Measurements from ENCODE around the gene LRFN3.

The LRFN3 gene

GRCh38 chr19:35966771-35967170 lies 30.6 kb downstream of the LRFN3 start:
- no peak overlapping the region for H3K4me2 ChIP-seq (ENCODE audit: low read length)
- no peaks in the 10 kb centered on the region for H3K27me3 ChIP-seq (ENCODE audit: control insufficient read depth, insufficient read depth, low read length)
- H3K4me1 ChIP-seq: peaks cover 3% of the 10 kb centered on the region
- H3K27ac ChIP-seq: no peak overlapping the region
- H3K9me3 ChIP-seq (ENCODE audit: control insufficient read depth, low read length): no peaks in the 10 kb centered on the region
- H3K36me3 ChIP-seq (ENCODE audit: control insufficient read depth, insufficient read depth, low read length): no peaks in the 10 kb centered on the region
- no peak overlapping the region for H2AFZ ChIP-seq
- no peaks in the 10 kb centered on the region for H3K79me2 ChIP-seq
- TF ChIP-seq CTCF (IDR thresholded peaks at IDR 0.05): no peak
- no peak overlapping the region for H3K9ac ChIP-seq
- no peak overlapping the region for H3K4me3 ChIP-seq (ENCODE audit: low read depth, low read length)

- H2AFZ ChIP-seq: no peak overlapping the region
Measured at GRCh38 chr19:35973487-35973886, 37.3 kb downstream of the LRFN3 start.

GRCh38 chr19:35975608-35976214 lies 39.5 kb downstream of the LRFN3 start:
- no peak overlapping the region for H3K9ac ChIP-seq
- no peak for TF ChIP-seq CTCF (IDR thresholded peaks at IDR 0.05)

More at GRCh38 chr19:35973487-35973886, 37.3 kb downstream of the LRFN3 start:
- no peak overlapping the region for H3K4me2 ChIP-seq (ENCODE audit: low read length)
- H3K9ac ChIP-seq: no peak overlapping the region
- TF ChIP-seq CTCF (IDR thresholded peaks at IDR 0.05): no peak
- no peaks in the 10 kb centered on the region for H3K79me2 ChIP-seq
- H3K4me3 ChIP-seq (ENCODE audit: low read depth, low read length): no peak overlapping the region
- H3K27ac ChIP-seq: no peak overlapping the region
- H3K4me1 ChIP-seq: peaks cover 3% of the 10 kb centered on the region
- no peaks in the 10 kb centered on the region for H3K27me3 ChIP-seq (ENCODE audit: control insufficient read depth, insufficient read depth, low read length)
- H3K36me3 ChIP-seq (ENCODE audit: control insufficient read depth, insufficient read depth, low read length): no peaks in the 10 kb centered on the region
- no peaks in the 10 kb centered on the region for H3K9me3 ChIP-seq (ENCODE audit: control insufficient read depth, low read length)

GRCh38 chr19:35977446-35978222 lies 41.5 kb downstream of the LRFN3 start:
- TF ChIP-seq CTCF (IDR thresholded peaks at IDR 0.05): peak; percentile 13
- Histone ChIP-seq H2AFZ (no peak overlapping the region), H3K36me3 (ENCODE audit: control insufficient read depth, insufficient read depth, low read length) (no peaks in the 10 kb centered on the region), H3K9ac (no peak overlapping the region), H3K27ac (no peak overlapping the region), H3K4me3 (ENCODE audit: low read depth, low read length) (no peak overlapping the region), H3K4me1 (no peaks in the 10 kb centered on the region), H3K79me2 (no peaks in the 10 kb centered on the region), H3K9me3 (ENCODE audit: control insufficient read depth, low read length) (no peaks in the 10 kb centered on the region), H3K4me2 (ENCODE audit: low read length) (no peak overlapping the region), H3K27me3 (ENCODE audit: control insufficient read depth, insufficient read depth, low read length) (no peaks in the 10 kb centered on the region)

More at GRCh38 chr19:35975608-35976214, 39.5 kb downstream of the LRFN3 start:
- Histone ChIP-seq H3K36me3 (ENCODE audit: control insufficient read depth, insufficient read depth, low read length) (no peaks in the 10 kb centered on the region), H2AFZ (no peak overlapping the region), H3K4me3 (ENCODE audit: low read depth, low read length) (no peak overlapping the region), H3K4me2 (ENCODE audit: low read length) (no peak overlapping the region), H3K4me1 (no peaks in the 10 kb centered on the region), H3K27ac (no peak overlapping the region), H3K9me3 (ENCODE audit: control insufficient read depth, low read length) (no peaks in the 10 kb centered on the region), H3K79me2 (no peaks in the 10 kb centered on the region), H3K27me3 (ENCODE audit: control insufficient read depth, insufficient read depth, low read length) (no peaks in the 10 kb centered on the region)

Measured in parathyroid adenoma (tissue), 2 donors.